Astrocyte (in vitro differentiated cells and primary cell): Measurements from ENCODE around the gene HNRNPUL1. TPM values are rescaled to one million over a fixed set of nuclear protein-coding genes. Genes with fewer than 3 reads are reported as not detected.
A peak's percentile ranks its signal among the peaks of the same experiment; 100 is the strongest.

ENCODE experiments used
- DNase-seq: peaks from one replicate; pipeline ENCODE4 v3.0.0-alpha.2; 2010; ENCODE audit warnings: low read depth
- FAIRE-seq: peaks from 2 replicates; lab custom pipeline; 2011; peaks lifted over from hg19 to GRCh38; lab: Jason Lieb, UNC
- H2AFZ ChIP-seq: 2 replicates; pipeline ENCODE4 v1.6.0; 2012; ENCODE audit warnings: low read depth, low read length, inconsistent platforms
- H3K27ac ChIP-seq: 2 replicates; pipeline ENCODE4 v1.5.1; 2011; ENCODE audit warnings: low read depth, low read length, inconsistent platforms
- H3K27me3 ChIP-seq: 2 replicates; pipeline ENCODE4 v1.6.0; 2011; ENCODE audit warnings: low read length, inconsistent platforms; ENCODE audit not compliant: insufficient read depth
- H3K36me3 ChIP-seq: 2 replicates; pipeline ENCODE4 v1.5.1; 2011; ENCODE audit warnings: low read length, inconsistent platforms; ENCODE audit not compliant: insufficient read depth
- H3K4me1 ChIP-seq: 2 replicates; pipeline ENCODE4 v1.5.1; 2011; ENCODE audit warnings: low read length, inconsistent platforms; ENCODE audit not compliant: insufficient read depth
- H3K4me2 ChIP-seq: 2 replicates; pipeline ENCODE4 v1.6.0; 2012; ENCODE audit warnings: low read length, inconsistent platforms
- H3K4me3 ChIP-seq: 2 replicates; pipeline ENCODE4 v1.5.1; 2011; ENCODE audit warnings: low read depth, mild to moderate bottlenecking, low read length, inconsistent platforms; ENCODE audit not compliant: insufficient read depth
- H3K79me2 ChIP-seq: 2 replicates; pipeline ENCODE4 v1.6.0; 2012; ENCODE audit warnings: mild to moderate bottlenecking, low read length, inconsistent platforms; ENCODE audit not compliant: insufficient read depth
- H3K9ac ChIP-seq: 2 replicates; pipeline ENCODE4 v1.6.0; 2012; ENCODE audit warnings: mild to moderate bottlenecking, low read length, inconsistent platforms
- H3K9me3 ChIP-seq: 2 replicates; pipeline ENCODE4 v1.5.1; 2012; ENCODE audit warnings: low read depth, mild to moderate bottlenecking, low read length, inconsistent platforms; ENCODE audit not compliant: insufficient read depth
- H4K20me1 ChIP-seq: 2 replicates; pipeline ENCODE4 v1.6.0; 2012; ENCODE audit warnings: low read length, inconsistent platforms; ENCODE audit not compliant: insufficient read depth
- H3K27ac Mint-ChIP-seq: one replicate; pipeline ENCODE4 v1.8.0; 2021; ENCODE audit warnings: mild to moderate bottlenecking, mixed read lengths; ENCODE audit not compliant: unreplicated experiment
- H3K27me3 Mint-ChIP-seq: one replicate; pipeline ENCODE4 v1.8.0; 2021; ENCODE audit warnings: low read depth, mixed read lengths; ENCODE audit not compliant: unreplicated experiment
- H3K36me3 Mint-ChIP-seq: one replicate; pipeline ENCODE4 v1.8.0; 2021; ENCODE audit warnings: low read depth, mixed read lengths; ENCODE audit not compliant: unreplicated experiment
- H3K4me1 Mint-ChIP-seq: one replicate; pipeline ENCODE4 v1.8.0; 2021; ENCODE audit warnings: low read depth, mixed read lengths; ENCODE audit not compliant: unreplicated experiment
- H3K4me3 Mint-ChIP-seq: one replicate; pipeline ENCODE4 v1.8.0; 2021; ENCODE audit warnings: mild to moderate bottlenecking, moderate library complexity, mixed read lengths; ENCODE audit not compliant: unreplicated experiment
- H3K9me3 Mint-ChIP-seq: one replicate; pipeline ENCODE4 v1.8.0; 2021; ENCODE audit warnings: mild to moderate bottlenecking, mixed read lengths; ENCODE audit not compliant: unreplicated experiment
- EZH2 ChIP-seq: IDR thresholded peaks from 2 replicates; pipeline ENCODE4 v1.6.1; 2012; ENCODE audit warnings: mild to moderate bottlenecking, low read length, inconsistent platforms; ENCODE audit not compliant: insufficient read depth
- total RNA-seq: library from RNA; stranded (reverse); gene quantifications from 2 replicates; pipeline ENCODE4 v1.2.1, GENCODE V29; 2021
- TF ChIP-seq, protein P1 (sequence below): IDR thresholded peaks from 2 replicates; pipeline ENCODE4 v1.5.1; 2011; ENCODE audit warnings: low read depth, mild to moderate bottlenecking, inconsistent platforms, low read length, moderate library complexity; ENCODE audit not compliant: insufficient read depth

HNRNPUL1 gene
- total RNA-seq, 1 donor from 2014 or later: 174 TPM

DNA sequence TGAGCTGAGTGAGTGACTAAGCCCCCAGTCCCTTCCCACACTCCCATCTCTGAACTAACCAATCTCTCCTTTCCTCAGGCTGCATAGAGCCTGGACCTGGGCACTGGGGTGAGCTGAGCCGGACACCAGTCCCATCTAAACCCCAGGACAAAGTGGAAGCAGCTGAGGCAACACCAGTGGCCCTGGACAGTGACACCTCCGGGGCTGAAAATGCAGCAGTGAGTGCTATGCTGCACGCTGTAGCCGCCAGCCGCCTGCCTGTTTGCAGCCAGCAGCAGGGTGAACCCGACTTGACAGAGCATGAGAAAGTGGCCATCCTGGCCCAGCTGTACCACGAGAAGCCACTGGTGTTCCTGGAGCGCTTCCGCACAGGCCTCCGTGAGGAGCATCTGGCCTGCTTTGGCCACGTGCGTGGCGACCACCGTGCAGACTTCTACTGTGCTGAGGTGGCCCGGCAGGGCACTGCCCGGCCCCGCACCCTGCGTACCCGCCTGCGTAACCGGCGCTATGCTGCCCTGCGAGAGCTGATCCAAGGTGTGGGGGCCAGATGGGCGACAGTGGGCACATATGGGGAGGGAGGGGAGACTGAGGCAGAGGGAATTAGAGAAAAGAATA is 52.2 kb downstream of the HNRNPUL1 start:
- Histone ChIP-seq H2AFZ (no peak overlapping the region), H3K79me2 (peaks cover 37% of the 10 kb centered on the region), H3K27ac (no peak overlapping the region), H3K36me3 (peaks cover 27% of the 10 kb centered on the region), H3K9me3 (no peaks in the 10 kb centered on the region), H4K20me1 (peaks cover 71% of the 10 kb centered on the region), H3K4me3 (no peak overlapping the region), H3K4me1 (peaks cover 11% of the 10 kb centered on the region), H3K9ac (no peak overlapping the region), H3K27me3 (no peaks in the 10 kb centered on the region), H3K4me2 (no peak overlapping the region)
- Mint-ChIP-seq H3K4me3 (no peak overlapping the region), H3K9me3 (no peaks in the 10 kb centered on the region), H3K4me1 (peaks cover 29% of the 10 kb centered on the region), H3K36me3 (peaks cover 28% of the 10 kb centered on the region), H3K27ac (no peak overlapping the region), H3K27me3 (no peaks in the 10 kb centered on the region)
- FAIRE-seq (no peak), DNase-seq (no peak)
- no peak for TF ChIP-seq EZH2
- TF ChIP-seq, protein P1, sequence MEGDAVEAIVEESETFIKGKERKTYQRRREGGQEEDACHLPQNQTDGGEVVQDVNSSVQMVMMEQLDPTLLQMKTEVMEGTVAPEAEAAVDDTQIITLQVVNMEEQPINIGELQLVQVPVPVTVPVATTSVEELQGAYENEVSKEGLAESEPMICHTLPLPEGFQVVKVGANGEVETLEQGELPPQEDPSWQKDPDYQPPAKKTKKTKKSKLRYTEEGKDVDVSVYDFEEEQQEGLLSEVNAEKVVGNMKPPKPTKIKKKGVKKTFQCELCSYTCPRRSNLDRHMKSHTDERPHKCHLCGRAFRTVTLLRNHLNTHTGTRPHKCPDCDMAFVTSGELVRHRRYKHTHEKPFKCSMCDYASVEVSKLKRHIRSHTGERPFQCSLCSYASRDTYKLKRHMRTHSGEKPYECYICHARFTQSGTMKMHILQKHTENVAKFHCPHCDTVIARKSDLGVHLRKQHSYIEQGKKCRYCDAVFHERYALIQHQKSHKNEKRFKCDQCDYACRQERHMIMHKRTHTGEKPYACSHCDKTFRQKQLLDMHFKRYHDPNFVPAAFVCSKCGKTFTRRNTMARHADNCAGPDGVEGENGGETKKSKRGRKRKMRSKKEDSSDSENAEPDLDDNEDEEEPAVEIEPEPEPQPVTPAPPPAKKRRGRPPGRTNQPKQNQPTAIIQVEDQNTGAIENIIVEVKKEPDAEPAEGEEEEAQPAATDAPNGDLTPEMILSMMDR: no peak

DNA sequence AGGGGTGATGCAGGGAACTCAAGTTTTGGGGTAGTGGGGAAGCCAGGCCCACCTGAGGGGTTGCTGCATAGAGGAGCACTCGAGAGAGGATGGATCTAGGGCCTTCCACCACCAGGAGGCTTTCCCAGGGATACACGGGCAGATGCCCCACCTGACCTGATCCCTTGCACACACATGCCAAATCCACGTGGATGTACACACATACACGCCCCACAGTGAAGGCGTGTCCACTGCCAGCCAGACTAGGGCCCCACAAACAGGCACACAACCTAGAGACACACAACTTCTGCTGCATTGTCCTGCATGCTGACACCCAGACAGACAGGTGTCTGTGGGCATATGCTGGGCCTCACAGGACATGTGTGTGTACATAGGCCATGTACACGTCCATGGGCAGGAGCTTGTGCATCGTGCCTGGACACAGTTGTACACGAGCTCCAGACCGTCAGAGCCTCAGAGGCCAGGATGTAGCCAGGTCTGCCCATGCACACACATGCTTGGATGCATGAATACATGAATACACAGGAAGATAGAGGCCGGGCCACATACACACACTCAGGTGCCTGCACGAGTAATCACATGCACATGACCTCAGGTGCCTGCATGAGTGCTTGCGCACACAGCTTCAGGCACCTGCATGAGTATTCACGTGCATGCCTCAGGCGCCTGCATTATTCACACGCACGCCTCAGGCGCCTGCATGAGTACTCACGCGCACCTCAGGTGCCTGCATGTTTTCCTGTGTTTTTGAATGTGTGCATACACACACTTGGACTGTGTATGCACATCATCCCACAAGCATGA is 54.7 kb downstream of the HNRNPUL1 start:
- Mint-ChIP-seq H3K27ac (peak overlapping the region; percentile 18), H3K36me3 (peaks cover 21% of the 10 kb centered on the region), H3K27me3 (no peaks in the 10 kb centered on the region), H3K4me3 (no peak overlapping the region), H3K4me1 (peaks cover 30% of the 10 kb centered on the region), H3K9me3 (no peaks in the 10 kb centered on the region)
- Histone ChIP-seq H3K27me3 (no peaks in the 10 kb centered on the region), H3K36me3 (peaks cover 20% of the 10 kb centered on the region), H3K9ac (no peak overlapping the region), H4K20me1 (peaks cover 53% of the 10 kb centered on the region), H3K9me3 (no peaks in the 10 kb centered on the region), H2AFZ (no peak overlapping the region), H3K4me1 (peaks cover 32% of the 10 kb centered on the region), H3K27ac (no peak overlapping the region), H3K4me3 (no peak overlapping the region), H3K79me2 (peaks cover 13% of the 10 kb centered on the region), H3K4me2 (no peak overlapping the region)
- TF ChIP-seq EZH2: no peak
- TF ChIP-seq, protein P1: no peak
- DNase-seq: no peak
- no peak for FAIRE-seq
